ENCODE measurements around the gene LTC4S.
A peak's percentile ranks its signal among the peaks of the same experiment; 100 is the strongest.

Gene LTC4S

GRCh38 chr5:179817470-179817840 lies 23.7 kb downstream of the LTC4S start:
- no peak overlapping the region for H3K4me3 ChIP-seq (replicated peaks; ENCODE audit: low read depth, low read length)
- DNase-seq (ENCODE audit: extremely low read depth, low read depth), result no peak
- no peak for TF ChIP-seq CTCF (IDR thresholded peaks at IDR 0.05; ENCODE audit: low read depth, low read length, missing control alignments)

GRCh38 chr5:179817890-179818745 lies 24.3 kb downstream of the LTC4S start:
- no peak for DNase-seq (ENCODE audit: extremely low read depth, low read depth)
- TF ChIP-seq CTCF (IDR thresholded peaks at IDR 0.05; ENCODE audit: low read depth, low read length, missing control alignments), result no peak
- H3K4me3 ChIP-seq (replicated peaks; ENCODE audit: low read depth, low read length), result no peak overlapping the region

- 0 out of 2 replicates have a peak overlapping the region, but pooled peaks have one; percentile 3 for H3K4me3 ChIP-seq (replicated peaks; ENCODE audit: low read depth, low read length)
- TF ChIP-seq CTCF (IDR thresholded peaks at IDR 0.05; ENCODE audit: low read depth, low read length, missing control alignments), result no peak
- no peak for DNase-seq (ENCODE audit: extremely low read depth, low read depth)
Observed at GRCh38 chr5:179818746-179819295, 25.0 kb downstream of the LTC4S start.

- no peak for TF ChIP-seq CTCF (IDR thresholded peaks at IDR 0.05; ENCODE audit: low read depth, low read length, missing control alignments)
- DNase-seq (ENCODE audit: extremely low read depth, low read depth), result no peak
- H3K4me3 ChIP-seq (replicated peaks; ENCODE audit: low read depth, low read length), result 0 out of 2 replicates have a peak overlapping the region, but pooled peaks have one; percentile 3
Observed at GRCh38 chr5:179819296-179820126, 25.7 kb downstream of the LTC4S start.

- H3K4me3 ChIP-seq (replicated peaks; ENCODE audit: low read depth, low read length), result peak overlapping the region; percentile 93
- TF ChIP-seq CTCF (IDR thresholded peaks at IDR 0.05; ENCODE audit: low read depth, low read length, missing control alignments), result no peak
- no peak for DNase-seq (ENCODE audit: extremely low read depth, low read depth)
Observed at GRCh38 chr5:179820127-179820482, 26.3 kb downstream of the LTC4S start.

- DNase-seq (ENCODE audit: extremely low read depth, low read depth), result no peak
- H3K4me3 ChIP-seq (replicated peaks; ENCODE audit: low read depth, low read length), result peak within 1 kb of the TSS; percentile 93
- no peak for TF ChIP-seq CTCF (IDR thresholded peaks at IDR 0.05; ENCODE audit: low read depth, low read length, missing control alignments)
Observed at GRCh38 chr5:179820483-179821297, 26.9 kb downstream of the LTC4S start, which contains the start of gene SQSTM1. Gene SQSTM1 (plus strand): TSS chr5:179820905. CDS start chr5:179820937, 32 bp downstream.
